ENCODE measurements around the gene BLVRB. TPM values are rescaled to one million over a fixed set of nuclear protein-coding genes. Genes with fewer than 3 reads are reported as not detected.
"Not testable (repeated sequence)": the region's sequence is repeated elsewhere in the genome, so short reads cannot be mapped to it uniquely, and the experiment has no call there.

The BLVRB gene
- total RNA-seq, 4 donors from 2014 or later, result 51.5 to 206 (median 115) TPM

DNA sequence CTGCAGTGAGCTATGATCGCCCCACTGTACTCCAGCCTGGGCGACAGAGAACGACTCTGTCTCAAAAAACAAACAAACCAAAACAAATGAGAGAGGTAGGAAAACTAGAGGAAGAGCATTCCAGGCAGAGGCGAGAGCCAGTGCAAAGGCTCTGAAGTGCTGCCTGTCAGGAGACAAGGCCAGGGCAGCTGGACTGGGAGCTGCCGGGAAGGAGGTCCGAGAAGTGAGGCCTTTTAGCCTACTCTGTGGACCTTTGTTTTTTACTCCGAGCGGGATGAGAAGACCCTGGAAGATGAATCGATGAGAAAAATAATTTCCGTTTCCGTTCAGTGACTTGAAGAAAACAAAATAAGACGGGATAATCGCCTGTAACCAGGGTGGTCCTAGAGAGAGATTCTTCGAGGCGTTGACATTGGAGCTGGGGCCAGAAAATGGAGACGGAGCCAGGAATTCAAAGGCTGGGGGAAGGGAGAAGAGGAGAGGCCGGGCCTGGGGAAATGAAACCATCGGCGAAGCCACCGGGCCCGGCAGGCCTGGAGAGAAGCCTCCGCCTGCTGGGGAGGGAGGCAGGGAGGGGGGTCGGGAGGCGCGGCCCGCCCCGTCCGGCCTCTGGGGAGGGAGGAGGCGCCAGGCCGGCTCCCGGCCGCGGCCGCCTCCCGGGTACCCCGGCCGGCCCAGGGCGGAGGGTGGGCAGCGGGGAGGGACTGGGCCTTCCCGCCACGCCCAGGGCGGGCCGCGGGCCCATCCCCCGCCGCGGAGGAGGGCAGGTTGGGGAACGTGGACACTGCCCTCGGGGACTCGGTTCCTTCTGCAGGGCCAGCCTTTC lies 31.9 kb downstream of the BLVRB start:
- Histone ChIP-seq H3K4me1 (peaks cover 0 to 3% of the 10 kb centered on the region in 2 donors), H3K9me3 (no peaks in the 10 kb centered on the region), H3K36me3 (no peaks in the 10 kb centered on the region), H3K27ac (peak overlapping the region; percentile 92 to 99), H3K4me3 (peak overlapping the region; percentile 38 to 46), H3K27me3 (no peaks in the 10 kb centered on the region)
- DNase-seq, result peak; percentile 90 to 92
- intact Hi-C loops (cut with DNase I; ENCODE audit: low total_unique reads), result no loop called here
- TF ChIP-seq, protein P1, sequence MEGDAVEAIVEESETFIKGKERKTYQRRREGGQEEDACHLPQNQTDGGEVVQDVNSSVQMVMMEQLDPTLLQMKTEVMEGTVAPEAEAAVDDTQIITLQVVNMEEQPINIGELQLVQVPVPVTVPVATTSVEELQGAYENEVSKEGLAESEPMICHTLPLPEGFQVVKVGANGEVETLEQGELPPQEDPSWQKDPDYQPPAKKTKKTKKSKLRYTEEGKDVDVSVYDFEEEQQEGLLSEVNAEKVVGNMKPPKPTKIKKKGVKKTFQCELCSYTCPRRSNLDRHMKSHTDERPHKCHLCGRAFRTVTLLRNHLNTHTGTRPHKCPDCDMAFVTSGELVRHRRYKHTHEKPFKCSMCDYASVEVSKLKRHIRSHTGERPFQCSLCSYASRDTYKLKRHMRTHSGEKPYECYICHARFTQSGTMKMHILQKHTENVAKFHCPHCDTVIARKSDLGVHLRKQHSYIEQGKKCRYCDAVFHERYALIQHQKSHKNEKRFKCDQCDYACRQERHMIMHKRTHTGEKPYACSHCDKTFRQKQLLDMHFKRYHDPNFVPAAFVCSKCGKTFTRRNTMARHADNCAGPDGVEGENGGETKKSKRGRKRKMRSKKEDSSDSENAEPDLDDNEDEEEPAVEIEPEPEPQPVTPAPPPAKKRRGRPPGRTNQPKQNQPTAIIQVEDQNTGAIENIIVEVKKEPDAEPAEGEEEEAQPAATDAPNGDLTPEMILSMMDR (IDR thresholded peaks at IDR 0.05), result no peak
- peak; percentile 45 to 68 for TF ChIP-seq POLR2A (IDR thresholded peaks at IDR 0.05)

DNA sequence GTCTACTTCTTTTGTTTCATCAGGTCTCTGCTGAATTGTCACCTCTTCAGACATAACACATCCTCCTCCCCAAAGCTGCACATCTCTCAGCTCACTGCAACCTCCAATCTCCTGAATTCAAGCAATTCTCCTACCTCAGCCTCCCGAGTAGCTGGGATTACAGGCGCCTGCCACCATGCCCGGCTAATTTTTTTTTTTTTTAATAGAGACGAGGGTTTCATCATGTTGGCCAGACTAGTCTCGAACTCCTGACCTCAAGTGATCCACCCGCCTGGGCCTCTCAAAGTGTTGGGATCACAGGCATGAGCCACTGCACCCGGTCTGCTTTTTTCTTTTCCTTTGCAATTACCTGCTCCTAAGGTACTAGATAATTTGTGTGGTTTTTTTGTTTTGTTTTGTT lies 32.8 kb downstream of the BLVRB start:
- Histone ChIP-seq H3K4me3 (peak overlapping the region; percentile 38 to 46), H3K27ac (peak overlapping the region; percentile 92 to 99)
- H3K9me3 ChIP-seq; intact Hi-C loops (cut with DNase I; ENCODE audit: low total_unique reads); H3K4me1 ChIP-seq; H3K36me3 ChIP-seq; H3K27me3 ChIP-seq; DNase-seq: not testable (repeated sequence)

DNA sequence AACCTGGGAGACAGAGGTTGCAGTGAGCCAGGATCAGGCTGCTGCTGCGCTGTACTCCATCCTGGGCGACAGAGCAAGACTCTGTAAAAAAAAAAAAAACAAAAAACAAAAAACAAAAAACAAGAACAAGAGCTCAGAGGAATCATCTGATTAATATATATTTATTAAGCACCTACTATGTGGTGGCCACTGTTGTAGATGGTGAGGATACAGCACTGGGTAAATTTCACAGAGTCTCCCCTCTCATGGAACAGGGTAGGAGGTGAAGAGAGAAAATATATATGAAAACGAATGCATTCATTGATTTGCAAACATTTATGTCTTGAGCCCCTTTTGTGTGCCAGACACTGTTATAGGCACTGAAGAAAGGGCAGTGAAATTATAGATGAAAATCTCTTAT lies 33.8 kb downstream of the BLVRB start:
- Histone ChIP-seq H3K36me3 (no peaks in the 10 kb centered on the region), H3K4me1 (peaks cover 0 to 3% of the 10 kb centered on the region in 2 donors), H3K27ac (peak overlapping the region; percentile 92 to 99), H3K27me3 (no peaks in the 10 kb centered on the region), H3K4me3 (no peak overlapping the region), H3K9me3 (no peaks in the 10 kb centered on the region)
- no peak for DNase-seq
- intact Hi-C loops (cut with DNase I; ENCODE audit: low total_unique reads), result no loop called here
- TF ChIP-seq, protein P1 (IDR thresholded peaks at IDR 0.05), result no peak
- no peak for TF ChIP-seq POLR2A (IDR thresholded peaks at IDR 0.05)

DNA sequence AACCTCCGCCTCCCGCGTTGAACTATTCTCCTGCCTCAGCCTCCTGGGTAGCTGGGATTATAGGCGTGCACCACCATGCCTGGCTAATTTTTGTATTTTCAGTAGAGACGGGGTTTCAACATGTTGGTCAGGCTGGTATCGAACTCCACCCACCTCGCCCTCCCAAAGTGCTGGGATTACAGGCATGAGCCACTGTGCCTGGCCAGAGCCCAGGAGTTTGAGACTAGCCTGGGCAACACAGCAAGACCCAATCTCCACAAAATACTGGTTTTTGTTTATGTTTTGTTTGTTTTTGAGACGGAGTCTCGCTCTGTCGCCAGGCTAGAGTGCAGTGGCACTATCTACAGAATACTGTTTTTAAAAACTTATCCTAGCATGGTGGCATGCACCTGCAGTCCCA lies 35.3 kb downstream of the BLVRB start:
- H3K27ac ChIP-seq; H3K36me3 ChIP-seq; H3K4me1 ChIP-seq; DNase-seq; H3K4me3 ChIP-seq; H3K9me3 ChIP-seq; intact Hi-C loops (cut with DNase I; ENCODE audit: low total_unique reads); H3K27me3 ChIP-seq: not testable (repeated sequence)

- H3K27me3 ChIP-seq; H3K27ac ChIP-seq; H3K9me3 ChIP-seq; H3K4me1 ChIP-seq; DNase-seq; H3K4me3 ChIP-seq; intact Hi-C loops (cut with DNase I; ENCODE audit: low total_unique reads); H3K36me3 ChIP-seq: not testable (repeated sequence)
These were observed 37.3 kb downstream of the BLVRB start for GRCh38 chr19:40428197-40428596.

DNA sequence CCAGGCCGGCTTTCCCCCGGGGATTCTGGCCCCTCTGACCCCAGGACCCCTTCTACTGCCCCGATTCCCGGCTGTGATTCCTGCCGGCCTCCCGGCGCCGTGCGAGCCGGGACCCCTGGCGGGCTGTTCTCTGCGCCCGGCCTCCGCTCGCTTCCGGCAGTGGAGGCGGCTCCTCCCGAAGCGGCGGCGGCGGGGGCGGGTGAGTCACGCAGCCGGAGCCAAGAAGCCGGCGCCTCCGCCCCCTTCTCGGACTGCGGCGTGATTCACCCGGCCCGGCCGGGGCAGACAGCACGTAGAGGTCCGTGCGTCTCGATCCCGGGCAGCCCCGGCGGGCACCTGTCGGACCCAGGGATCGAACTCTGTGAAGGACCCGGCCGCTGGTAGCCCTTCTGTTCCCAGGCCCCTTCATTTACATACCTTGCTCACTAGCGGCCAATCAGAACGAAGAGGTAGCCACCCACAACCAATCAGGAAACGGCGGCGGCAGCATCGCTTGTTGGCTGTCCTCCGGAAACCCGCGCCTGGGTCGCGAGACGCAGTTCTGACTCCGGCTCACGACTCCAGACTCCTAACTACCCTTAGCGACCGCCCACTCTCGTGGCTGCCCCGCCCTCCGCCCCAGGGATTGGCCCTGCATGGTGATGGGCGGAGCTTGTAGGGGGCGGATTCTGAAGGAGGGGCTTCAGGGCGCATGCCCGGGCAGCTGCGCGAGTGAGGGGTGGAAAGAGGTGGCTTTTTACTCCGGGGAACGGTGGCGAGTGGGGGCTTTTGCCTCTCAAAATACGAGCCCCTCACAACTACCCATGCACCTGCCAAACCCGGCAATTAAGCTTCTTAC lies 39.9 kb downstream of the BLVRB start, which contains the start of gene SERTAD1:
SERTAD1 (minus strand) TSS at position 543 of the 838 bp plus-strand sequence. CDS start 2,446 bp downstream, outside the sequence.
- intact Hi-C loops (cut with DNase I; ENCODE audit: low total_unique reads), result no loop called here

More for the DNA sequence above, 39.9 kb downstream of the BLVRB start, which contains the start of gene SERTAD1:
- Histone ChIP-seq H3K4me1 (peaks cover 0 to 21% of the 10 kb centered on the region in 2 donors), H3K4me3 (peak within 1 kb of the TSS; percentile 72 to 93), H3K9me3 (no peaks in the 10 kb centered on the region), H3K36me3 (no peaks in the 10 kb centered on the region), H3K27me3 (no peaks in the 10 kb centered on the region), H3K27ac (peak within 1 kb of the TSS; percentile 98)
- peak; percentile 100 for DNase-seq
- TF ChIP-seq, protein P1 (IDR thresholded peaks at IDR 0.05), result peak; percentile 79 to 91 (median 83)
- TF ChIP-seq POLR2A (IDR thresholded peaks at IDR 0.05), result peak; percentile 99

Measured in uterus (tissue), 4 donors.